Measurements from ENCODE around the gene PFKFB2. TPM values are rescaled to one million over a fixed set of nuclear protein-coding genes. Genes with fewer than 3 reads are reported as not detected.

The PFKFB2 gene
- total and polyA plus RNA-seq, 2 experiments from 2014 or later = 9.5 to 19.2 TPM

GRCh38 chr1:207078578-207079132 lies 25.6 kb downstream of the PFKFB2 start:
- Histone ChIP-seq H3K4me1 (ENCODE audit: insufficient read depth) (no peaks in the 10 kb centered on the region), H3K27ac (no peak overlapping the region), H3K79me2 (no peaks in the 10 kb centered on the region), H3K36me3 (replicated peaks; ENCODE audit: insufficient read depth, low read depth) (no peaks in the 10 kb centered on the region), H2AFZ (no peak overlapping the region), H3K4me2 (no peak overlapping the region), H3K9me2 (replicated peaks; ENCODE audit: insufficient read depth) (no peaks in the 10 kb centered on the region), H3K4me3 (no peak overlapping the region), H3K27me3 (no peaks in the 10 kb centered on the region), H3K9me3 (ENCODE audit: low read depth) (no peaks in the 10 kb centered on the region), H4K20me1 (ENCODE audit: insufficient read depth, poor library complexity, severe bottlenecking) (no peaks in the 10 kb centered on the region)
- TF ChIP-seq CTCF (IDR thresholded peaks at IDR 0.05; ENCODE audit: poor library complexity) (no peak), EZH2 (IDR thresholded peaks at IDR 0.05; ENCODE audit: borderline replicate concordance) (no peak), EZH2phosphoT487 (IDR thresholded peaks at IDR 0.05; ENCODE audit: low read depth, severe bottlenecking, unreplicated experiment) (no peak)
- no peak for DNase-seq (ENCODE audit: low spot score)
- WGBS (ENCODE audit: low lambda C conversion rate, missing lambda C conversion rate) = 90% methylated on average over 11 of the region's 11 CpGs

GRCh38 chr1:207079706-207080241 lies 26.7 kb downstream of the PFKFB2 start:
- 87% methylated on average over 6 of the region's 6 CpGs for WGBS (ENCODE audit: low lambda C conversion rate, missing lambda C conversion rate)
- no peaks in the 10 kb centered on the region for H3K79me2 ChIP-seq
- H3K4me1 ChIP-seq (ENCODE audit: insufficient read depth) = peaks cover 5% of the 10 kb centered on the region
- no peaks in the 10 kb centered on the region for H4K20me1 ChIP-seq (ENCODE audit: insufficient read depth, poor library complexity, severe bottlenecking)
- H2AFZ ChIP-seq = no peak overlapping the region
- H3K9me2 ChIP-seq (replicated peaks; ENCODE audit: insufficient read depth) = no peaks in the 10 kb centered on the region
- H3K27me3 ChIP-seq = no peaks in the 10 kb centered on the region
- no peak for DNase-seq (ENCODE audit: low spot score)
- TF ChIP-seq CTCF (IDR thresholded peaks at IDR 0.05; ENCODE audit: poor library complexity) = no peak
- TF ChIP-seq EZH2 (IDR thresholded peaks at IDR 0.05; ENCODE audit: borderline replicate concordance) = no peak
- no peak for TF ChIP-seq EZH2phosphoT487 (IDR thresholded peaks at IDR 0.05; ENCODE audit: low read depth, severe bottlenecking, unreplicated experiment)
- no peaks in the 10 kb centered on the region for H3K9me3 ChIP-seq (ENCODE audit: low read depth)
- H3K27ac ChIP-seq = no peak overlapping the region
- H3K4me2 ChIP-seq = no peak overlapping the region
- no peak overlapping the region for H3K4me3 ChIP-seq
- H3K36me3 ChIP-seq (replicated peaks; ENCODE audit: insufficient read depth, low read depth) = no peaks in the 10 kb centered on the region

- peaks cover 10% of the 10 kb centered on the region for H3K4me1 ChIP-seq (ENCODE audit: insufficient read depth)
- H3K27ac ChIP-seq = no peak overlapping the region
- no peaks in the 10 kb centered on the region for H4K20me1 ChIP-seq (ENCODE audit: insufficient read depth, poor library complexity, severe bottlenecking)
- 71% methylated on average over 2 of the region's 2 CpGs for WGBS (ENCODE audit: low lambda C conversion rate, missing lambda C conversion rate)
- H3K79me2 ChIP-seq = no peaks in the 10 kb centered on the region
- no peaks in the 10 kb centered on the region for H3K27me3 ChIP-seq
- DNase-seq (ENCODE audit: low spot score) = no peak
- H2AFZ ChIP-seq = no peak overlapping the region
- no peak for TF ChIP-seq EZH2phosphoT487 (IDR thresholded peaks at IDR 0.05; ENCODE audit: low read depth, severe bottlenecking, unreplicated experiment)
- no peaks in the 10 kb centered on the region for H3K36me3 ChIP-seq (replicated peaks; ENCODE audit: insufficient read depth, low read depth)
- no peak overlapping the region for H3K4me2 ChIP-seq
- H3K9me3 ChIP-seq (ENCODE audit: low read depth) = no peaks in the 10 kb centered on the region
- no peaks in the 10 kb centered on the region for H3K9me2 ChIP-seq (replicated peaks; ENCODE audit: insufficient read depth)
- H3K4me3 ChIP-seq = no peak overlapping the region
Observed at GRCh38 chr1:207081088-207081487, 28.0 kb downstream of the PFKFB2 start.

- H3K4me1 ChIP-seq (ENCODE audit: insufficient read depth) = peaks cover 10% of the 10 kb centered on the region
- no peaks in the 10 kb centered on the region for H3K79me2 ChIP-seq
- no peak overlapping the region for H3K4me2 ChIP-seq
- H3K9me2 ChIP-seq (replicated peaks; ENCODE audit: insufficient read depth) = no peaks in the 10 kb centered on the region
- no peaks in the 10 kb centered on the region for H3K36me3 ChIP-seq (replicated peaks; ENCODE audit: insufficient read depth, low read depth)
- no peak for TF ChIP-seq EZH2 (IDR thresholded peaks at IDR 0.05; ENCODE audit: borderline replicate concordance)
- TF ChIP-seq EZH2phosphoT487 (IDR thresholded peaks at IDR 0.05; ENCODE audit: low read depth, severe bottlenecking, unreplicated experiment) = no peak
- TF ChIP-seq CTCF (IDR thresholded peaks at IDR 0.05; ENCODE audit: poor library complexity) = no peak
- H4K20me1 ChIP-seq (ENCODE audit: insufficient read depth, poor library complexity, severe bottlenecking) = no peaks in the 10 kb centered on the region
- no peak for DNase-seq (ENCODE audit: low spot score)
- no peak overlapping the region for H3K27ac ChIP-seq
- no peaks in the 10 kb centered on the region for H3K27me3 ChIP-seq
- no peak overlapping the region for H3K4me3 ChIP-seq
- no peak overlapping the region for H2AFZ ChIP-seq
- WGBS (ENCODE audit: low lambda C conversion rate, missing lambda C conversion rate) = 80% methylated on average over 2 of the region's 2 CpGs
- no peaks in the 10 kb centered on the region for H3K9me3 ChIP-seq (ENCODE audit: low read depth)
Observed at GRCh38 chr1:207081806-207082205, 28.7 kb downstream of the PFKFB2 start.

Data from hepatocyte (in vitro differentiated cells).